GM23338 (cell line): ENCODE measurements around the gene CNNM2. TPM values are rescaled to one million over a fixed set of nuclear protein-coding genes. Genes with fewer than 3 reads are reported as not detected.

Source experiments
- ATAC-seq: fragments of 200-7000 bp; cut with Tn5 transposase; 3 replicates; pipeline ENCODE4 v1.9.1; 2020
- DNase-seq: peaks from one replicate; pipeline ENCODE4 v3.0.0-alpha.2; 2015; ENCODE audit warnings: low spot score
- H2AFZ ChIP-seq: fragments of 200-600 bp; sonication (generic); 2 replicates; pipeline ENCODE4 v1.8.0; 2016; ENCODE audit warnings: antibody characterized with exemption, mild to moderate bottlenecking, moderate library complexity
- H3F3A ChIP-seq: fragments of 200-600 bp; sonication (generic); replicated peaks from 2 replicates; pipeline ENCODE4 v1.8.0; 2017; ENCODE audit warnings: antibody characterized with exemption, mixed run types, low read depth
- H3K27ac ChIP-seq: fragments of 200-600 bp; sonication (generic); 2 replicates; pipeline ENCODE4 v1.6.1; 2016; ENCODE audit warnings: low read depth
- H3K27me3 ChIP-seq: fragments of 200-600 bp; sonication (generic); 2 replicates; pipeline ENCODE4 v1.8.0; 2016; ENCODE audit warnings: mild to moderate bottlenecking, mixed run types, moderate library complexity; ENCODE audit not compliant: insufficient read depth
- H3K36me3 ChIP-seq: fragments of 200-600 bp; sonication (generic); 2 replicates; pipeline ENCODE4 v1.8.0; 2016; ENCODE audit warnings: mild to moderate bottlenecking; ENCODE audit not compliant: insufficient read depth
- H3K4me1 ChIP-seq: fragments of 200-600 bp; sonication (generic); 2 replicates; pipeline ENCODE4 v1.8.0; 2016; ENCODE audit warnings: mild to moderate bottlenecking, moderate library complexity; ENCODE audit not compliant: insufficient read depth
- H3K4me2 ChIP-seq: fragments of 200-600 bp; sonication (generic); 2 replicates; pipeline ENCODE4 v1.7.1; 2017; ENCODE audit warnings: mixed run types
- H3K4me3 ChIP-seq: fragments of 200-600 bp; sonication (generic); 2 replicates; pipeline ENCODE4 v1.6.1; 2016; ENCODE audit warnings: mixed run types
- H3K79me2 ChIP-seq: fragments of 200-600 bp; sonication (generic); replicated peaks from 2 replicates; pipeline ENCODE4 v1.8.0; 2017; ENCODE audit warnings: mild to moderate bottlenecking; ENCODE audit not compliant: insufficient read depth
- H3K9me2 ChIP-seq: fragments of 200-600 bp; sonication (generic); 2 replicates; pipeline ENCODE4 v1.8.0; 2017; ENCODE audit not compliant: insufficient read depth
- H4K20me1 ChIP-seq: fragments of 200-600 bp; sonication (generic); replicated peaks from 2 replicates; pipeline ENCODE4 v1.8.0; 2017; ENCODE audit warnings: mild to moderate bottlenecking; ENCODE audit not compliant: insufficient read depth
- H3K27ac Mint-ChIP-seq: 2 replicates; pipeline ENCODE4 v1.8.0; 2020; ENCODE audit warnings: inconsistent platforms, mild to moderate bottlenecking, moderate library complexity, mixed read lengths
- H3K27me3 Mint-ChIP-seq: 3 replicates; pipeline ENCODE4 v1.8.0; 2022; ENCODE audit warnings: low read depth, mild to moderate bottlenecking, moderate library complexity, mixed read lengths, inconsistent platforms; ENCODE audit not compliant: insufficient read depth, poor library complexity
- H3K36me3 Mint-ChIP-seq: 3 replicates; pipeline ENCODE4 v1.8.0; 2021; ENCODE audit warnings: low read depth, mild to moderate bottlenecking, inconsistent platforms, moderate library complexity, mixed read lengths
- H3K4me1 Mint-ChIP-seq: 3 replicates; pipeline ENCODE4 v1.8.0; 2020; ENCODE audit warnings: mild to moderate bottlenecking, inconsistent platforms, mixed read lengths
- H3K4me3 Mint-ChIP-seq: 3 replicates; pipeline ENCODE4 v1.8.0; 2021; ENCODE audit warnings: moderate library complexity, mild to moderate bottlenecking, inconsistent platforms, mixed read lengths
- H3K9me3 Mint-ChIP-seq: 3 replicates; pipeline ENCODE4 v1.8.0; 2020; ENCODE audit warnings: moderate library complexity, mild to moderate bottlenecking, inconsistent platforms, mixed read lengths
- CTCF ChIP-seq, 2 experiments: fragments of 200-600 bp in 1 of 2; sonication (generic) in 1 of 2; conservative IDR thresholded peaks; 2 replicates each; pipeline versions ENCODE4 v1.5.1 to v1.6.1; 2016 to 2017; ENCODE audit warnings: antibody characterized with exemption in 2 of 2, low read depth in 2 of 2, mild to moderate bottlenecking in 2 of 2, moderate library complexity in 1 of 2
- ETS1 ChIP-seq: IDR thresholded peaks from 2 replicates; pipeline ENCODE4 v1.6.1; 2016; ENCODE audit warnings: antibody characterized with exemption
- EZH2phosphoT487 ChIP-seq: fragments of 200-600 bp; sonication (generic); IDR thresholded peaks from one replicate; pipeline ENCODE4 v1.8.1; 2018; ENCODE audit warnings: antibody characterized with exemption; ENCODE audit not compliant: unreplicated experiment
- POLR2AphosphoS5 ChIP-seq: IDR thresholded peaks from 2 replicates; pipeline ENCODE4 v1.6.1; 2016; ENCODE audit warnings: antibody characterized with exemption, low read depth
- STAT1 ChIP-seq: IDR thresholded peaks from one replicate; pipeline ENCODE4 v1.6.1; 2016; ENCODE audit warnings: antibody characterized with exemption; ENCODE audit not compliant: unreplicated experiment
- ZNF462 ChIP-seq: fragments of 250-450 bp; sonication (Bioruptor Pico); IDR thresholded peaks from 2 replicates; pipeline ENCODE4 v1.5.0; 2020; ENCODE audit warnings: mild to moderate bottlenecking, moderate library complexity
- polyA plus RNA-seq: library from polyadenylated mRNA; unstranded; fragments of >200 nt; fragmentation: Nextera tagmentation; extraction: Ambion mirVana; gene quantifications from 2 replicates; pipeline ENCODE4 v1.2.1, GENCODE V29; 2016
- total RNA-seq: library from RNA; depleted of rRNA; stranded (reverse); fragments of >200 nt; shearing (Covaris generic); gene quantifications from 2 replicates; pipeline ENCODE4 v1.2.3, GENCODE V29; 2014

The CNNM2 gene
- total and polyA plus RNA-seq, 2 experiments from 2014 or later = 4.5 to 31.3 TPM

GRCh38 chr10:103089493-103089892 lies 171.4 kb downstream of the CNNM2 start (continued):
- TF ChIP-seq ZNF462 (CRISPR knock-in tag) (no peak), ETS1 (no peak), STAT1 (no peak), EZH2phosphoT487 (no peak), POLR2AphosphoS5 (no peak), CTCF (conservative IDR thresholded peaks at IDR 0.05; ENCODE audit: low read depth in 2 of 2) (no peak)

- Mint-ChIP-seq H3K27me3 (no peaks in the 10 kb centered on the region), H3K4me3 (no peak overlapping the region), H3K27ac (no peak overlapping the region), H3K9me3 (no peaks in the 10 kb centered on the region), H3K36me3 (peaks cover 57% of the 10 kb centered on the region), H3K4me1 (no peaks in the 10 kb centered on the region)
- DNase-seq (no peak), ATAC-seq (no peak)
- no peak overlapping the region for H2AFZ ChIP-seq
- H3K27me3 ChIP-seq = no peaks in the 10 kb centered on the region
- H3F3A ChIP-seq = peaks cover 10% of the 10 kb centered on the region; the same call in 1 of the 2 replicates
- 0 out of 2 replicates have a peak, but pooled peaks cover 3% of the 10 kb centered on the region for H4K20me1 ChIP-seq
- H3K79me2 ChIP-seq = no peaks in the 10 kb centered on the region
- H3K4me1 ChIP-seq = no peaks in the 10 kb centered on the region
- H3K4me3 ChIP-seq = no peak overlapping the region
- no peak overlapping the region for H3K4me2 ChIP-seq
- H3K9me2 ChIP-seq = no peaks in the 10 kb centered on the region
- peaks cover 57% of the 10 kb centered on the region for H3K36me3 ChIP-seq
- no peak overlapping the region for H3K27ac ChIP-seq
- no peak for TF ChIP-seq STAT1
- no peak for TF ChIP-seq ZNF462 (CRISPR knock-in tag)
Observed at GRCh38 chr10:103090911-103091310, 172.8 kb downstream of the CNNM2 start.
